Measurements from ENCODE around the gene C6orf47.

The C6orf47 gene

GRCh38 chr6:31702405-31702818 is 41.8 kb upstream of the C6orf47 start:
- TF ChIP-seq CTCF (IDR thresholded peaks at IDR 0.05; ENCODE audit: extremely low read depth, missing control alignments), result no peak
- peak; percentile 42 for DNase-seq (ENCODE audit: low spot score)

GRCh38 chr6:31701666-31702404 is 41.3 kb upstream of the C6orf47 start:
- TF ChIP-seq CTCF (IDR thresholded peaks at IDR 0.05; ENCODE audit: extremely low read depth, missing control alignments), result no peak
- DNase-seq (ENCODE audit: low spot score), result no peak

- TF ChIP-seq CTCF (IDR thresholded peaks at IDR 0.05; ENCODE audit: extremely low read depth, missing control alignments), result no peak
- no peak for DNase-seq (ENCODE audit: low spot score)
Observed at GRCh38 chr6:31700740-31701401, 40.3 kb upstream of the C6orf47 start.

- TF ChIP-seq CTCF (IDR thresholded peaks at IDR 0.05; ENCODE audit: extremely low read depth, missing control alignments), result no peak
- DNase-seq (ENCODE audit: low spot score), result no peak
Observed at GRCh38 chr6:31697555-31697954, 37.0 kb upstream of the C6orf47 start.

GRCh38 chr6:31693535-31693934 is 33.0 kb upstream of the C6orf47 start:
- no peak for TF ChIP-seq CTCF (IDR thresholded peaks at IDR 0.05; ENCODE audit: extremely low read depth, missing control alignments)
- DNase-seq (ENCODE audit: low spot score), result no peak

GRCh38 chr6:31692886-31693285 is 32.3 kb upstream of the C6orf47 start:
- TF ChIP-seq CTCF (IDR thresholded peaks at IDR 0.05; ENCODE audit: extremely low read depth, missing control alignments), result no peak
- DNase-seq (ENCODE audit: low spot score), result no peak

- TF ChIP-seq CTCF (IDR thresholded peaks at IDR 0.05; ENCODE audit: extremely low read depth, missing control alignments), result no peak
- DNase-seq (ENCODE audit: low spot score), result no peak
Observed at GRCh38 chr6:31692353-31692752, 31.8 kb upstream of the C6orf47 start.

Data from GM20000 (cell line).